ENCODE results near the gene GABRP. TPM values are rescaled to one million over a fixed set of nuclear protein-coding genes. Genes with fewer than 3 reads are reported as not detected.
A peak's percentile ranks its signal among the peaks of the same experiment; 100 is the strongest.
"Not testable (repeated sequence)": the region's sequence is repeated elsewhere in the genome, so short reads cannot be mapped to it uniquely, and the experiment has no call there.

Gene GABRP
- polyA plus RNA-seq, 1 of the 3 experiments (the other 2 are of a cell fraction): 0.03 TPM

DNA sequence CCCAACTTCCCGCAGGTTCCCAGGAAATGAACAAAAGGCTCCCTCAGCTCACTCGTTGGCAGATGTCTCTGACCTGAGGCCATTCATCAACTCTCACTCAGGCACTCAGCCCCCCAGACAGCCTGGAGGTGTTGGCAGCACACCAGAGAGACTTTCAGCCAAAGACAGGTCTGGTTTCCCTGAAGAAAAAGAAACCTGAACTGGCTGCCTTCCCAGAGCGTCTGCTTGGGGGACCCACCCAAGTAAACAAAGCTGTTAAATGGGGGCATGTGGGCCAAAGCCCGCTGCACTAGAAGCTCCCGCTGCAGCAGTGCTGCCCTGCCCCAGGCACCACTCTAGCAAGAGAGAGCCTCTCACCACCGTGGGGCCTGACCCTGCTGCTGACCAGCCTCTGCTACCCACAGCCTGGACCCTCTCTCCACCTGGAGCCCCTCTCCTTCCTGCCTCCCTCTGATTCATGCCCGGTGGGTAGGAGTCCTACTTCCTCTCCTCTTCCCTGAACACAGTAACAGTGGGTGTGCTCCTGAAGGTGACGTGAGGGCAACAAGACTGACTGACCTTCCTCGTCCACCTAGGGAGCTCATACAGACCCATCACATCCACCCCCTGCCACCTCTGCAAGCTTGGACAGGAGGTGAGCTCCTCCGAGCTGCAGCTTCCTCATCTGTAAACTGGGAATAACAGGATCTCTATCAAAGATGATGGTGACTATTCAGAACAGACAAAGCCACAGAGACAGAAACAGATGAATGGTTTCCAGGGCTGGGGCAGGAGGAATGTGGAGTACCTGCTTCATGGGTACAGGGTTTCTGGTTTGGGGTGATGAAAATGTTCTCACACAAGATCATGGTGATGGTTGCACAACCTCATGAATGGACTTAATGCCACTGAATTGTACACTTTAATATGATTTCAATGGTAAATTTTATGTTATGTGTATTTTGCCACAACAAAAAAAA is 31.0 kb upstream of the GABRP start:
- no peaks in the 10 kb centered on the region for H4K20me1 ChIP-seq (ENCODE audit: insufficient read depth)
- no peak overlapping the region for H3K4me2 ChIP-seq
- POLR2A ChIA-PET: no interaction called here
- H3K79me2 ChIP-seq (ENCODE audit: insufficient read depth): no peaks in the 10 kb centered on the region
- H3K4me1 ChIP-seq (ENCODE audit: control insufficient read depth in 1 of 2, insufficient read depth in 2 of 2, low read depth in 1 of 2, low read length in 1 of 2): peaks cover 0 to 52% of the 10 kb centered on the region in 2 experiments; a peak in 1 of 4 replicates
- no peaks in the 10 kb centered on the region for H3K36me3 ChIP-seq (replicated peaks in 1 of 2; ENCODE audit: control insufficient read depth in 1 of 2, insufficient read depth in 2 of 2, low read length in 1 of 2)
- H3K4me3 ChIP-seq (ENCODE audit: low read depth in 2 of 2, low read length in 1 of 2): no peak overlapping the region
- H3K9me2 ChIP-seq: no peaks in the 10 kb centered on the region
- TF ChIP-seq ELF1 (IDR thresholded peaks at IDR 0.05) (no peak), EP300 (IDR thresholded peaks at IDR 0.05; ENCODE audit: borderline replicate concordance in 1 of 2, low read depth in 1 of 2, low read length in 1 of 2) (peak in 1 of 2 experiments; percentile 49; a peak in 2 of 4 replicates), JUND (IDR thresholded peaks at IDR 0.05) (no peak)
- TF ChIP-seq, protein P1, sequence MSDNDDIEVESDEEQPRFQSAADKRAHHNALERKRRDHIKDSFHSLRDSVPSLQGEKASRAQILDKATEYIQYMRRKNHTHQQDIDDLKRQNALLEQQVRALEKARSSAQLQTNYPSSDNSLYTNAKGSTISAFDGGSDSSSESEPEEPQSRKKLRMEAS (IDR thresholded peaks at IDR 0.05; ENCODE audit: low read depth): no peak
- WGBS (ENCODE audit: low lambda C conversion rate): 23% methylated on average over 5 of the region's 10 CpGs
- no peaks in the 10 kb centered on the region for H3K27me3 ChIP-seq (ENCODE audit: insufficient read depth)
- H3K9ac ChIP-seq: no peak overlapping the region
- no peaks in the 10 kb centered on the region for H3F3A ChIP-seq (replicated peaks; ENCODE audit: insufficient read depth)
- DNase-seq: peak; percentile 40
- CTCF ChIA-PET: interaction anchor here (0.6 to 14.2 kb wide), 3 partner anchors 8 to 37 kb away, joined by 3 to 511 read pairs (median 3); partner anchors contain the start of gene GABRP
- H3K9me3 ChIP-seq: no peaks in the 10 kb centered on the region
- peak overlapping the region in 1 of 2 experiments; percentile 91; a peak in 2 of 4 replicates for H3K27ac ChIP-seq (ENCODE audit: low read depth in 2 of 2, low read length in 1 of 2)
- no peak overlapping the region for H2AFZ ChIP-seq (ENCODE audit: low read depth)

DNA sequence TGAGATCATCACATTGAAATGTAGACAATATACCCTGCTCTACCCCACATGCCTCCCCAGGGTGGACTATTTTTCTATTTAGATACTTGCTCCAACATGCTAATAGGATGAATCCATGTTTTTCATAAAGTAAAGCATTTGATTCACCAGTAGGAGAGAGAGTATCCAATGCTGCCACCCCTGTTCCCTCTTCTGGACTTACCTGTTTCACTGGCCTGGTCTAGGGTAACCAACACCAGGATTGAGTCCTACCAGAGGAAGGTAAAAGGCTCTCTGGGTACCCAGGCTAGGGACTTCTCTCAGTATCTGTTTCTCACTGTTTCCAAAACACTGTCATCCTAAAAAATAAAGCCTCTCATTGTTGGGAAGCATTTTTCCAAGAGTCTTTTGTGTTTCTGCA is 30.2 kb upstream of the GABRP start:
- DNase-seq: no peak
- Histone ChIP-seq H3K9me2 (no peaks in the 10 kb centered on the region), H3K27ac (ENCODE audit: low read depth in 2 of 2, low read length in 1 of 2) (no peak overlapping the region; a peak in 1 of 4 replicates), H3K9ac (no peak overlapping the region), H3K27me3 (ENCODE audit: insufficient read depth) (no peaks in the 10 kb centered on the region), H4K20me1 (ENCODE audit: insufficient read depth) (no peaks in the 10 kb centered on the region), H3K9me3 (no peaks in the 10 kb centered on the region), H3F3A (replicated peaks; ENCODE audit: insufficient read depth) (no peaks in the 10 kb centered on the region), H3K36me3 (replicated peaks in 1 of 2; ENCODE audit: control insufficient read depth in 1 of 2, insufficient read depth in 2 of 2, low read length in 1 of 2) (no peaks in the 10 kb centered on the region), H3K4me3 (ENCODE audit: low read depth in 2 of 2, low read length in 1 of 2) (no peak overlapping the region), H3K4me1 (ENCODE audit: control insufficient read depth in 1 of 2, insufficient read depth in 2 of 2, low read depth in 1 of 2, low read length in 1 of 2) (peaks cover 0 to 45% of the 10 kb centered on the region in 2 experiments; a peak in 1 of 4 replicates), H3K79me2 (ENCODE audit: insufficient read depth) (no peaks in the 10 kb centered on the region), H3K4me2 (no peak overlapping the region), H2AFZ (ENCODE audit: low read depth) (no peak overlapping the region)
- ChIA-PET CTCF (interaction anchor here (0.6 to 14.2 kb wide), 3 partner anchors 9 to 36 kb away, joined by 3 to 511 read pairs (median 3); partner anchors contain the start of gene GABRP), POLR2A (no interaction called here)
- TF ChIP-seq, protein P2, sequence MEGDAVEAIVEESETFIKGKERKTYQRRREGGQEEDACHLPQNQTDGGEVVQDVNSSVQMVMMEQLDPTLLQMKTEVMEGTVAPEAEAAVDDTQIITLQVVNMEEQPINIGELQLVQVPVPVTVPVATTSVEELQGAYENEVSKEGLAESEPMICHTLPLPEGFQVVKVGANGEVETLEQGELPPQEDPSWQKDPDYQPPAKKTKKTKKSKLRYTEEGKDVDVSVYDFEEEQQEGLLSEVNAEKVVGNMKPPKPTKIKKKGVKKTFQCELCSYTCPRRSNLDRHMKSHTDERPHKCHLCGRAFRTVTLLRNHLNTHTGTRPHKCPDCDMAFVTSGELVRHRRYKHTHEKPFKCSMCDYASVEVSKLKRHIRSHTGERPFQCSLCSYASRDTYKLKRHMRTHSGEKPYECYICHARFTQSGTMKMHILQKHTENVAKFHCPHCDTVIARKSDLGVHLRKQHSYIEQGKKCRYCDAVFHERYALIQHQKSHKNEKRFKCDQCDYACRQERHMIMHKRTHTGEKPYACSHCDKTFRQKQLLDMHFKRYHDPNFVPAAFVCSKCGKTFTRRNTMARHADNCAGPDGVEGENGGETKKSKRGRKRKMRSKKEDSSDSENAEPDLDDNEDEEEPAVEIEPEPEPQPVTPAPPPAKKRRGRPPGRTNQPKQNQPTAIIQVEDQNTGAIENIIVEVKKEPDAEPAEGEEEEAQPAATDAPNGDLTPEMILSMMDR (IDR thresholded peaks at IDR 0.05): no peak
- TF ChIP-seq ELF1 (IDR thresholded peaks at IDR 0.05) (no peak), FOXM1 (IDR thresholded peaks at IDR 0.05; ENCODE audit: low read depth) (no peak), RXRA (IDR thresholded peaks at IDR 0.05; ENCODE audit: borderline replicate concordance, low read depth) (no peak), JUND (IDR thresholded peaks at IDR 0.05) (no peak)
- TF ChIP-seq, protein P3, sequence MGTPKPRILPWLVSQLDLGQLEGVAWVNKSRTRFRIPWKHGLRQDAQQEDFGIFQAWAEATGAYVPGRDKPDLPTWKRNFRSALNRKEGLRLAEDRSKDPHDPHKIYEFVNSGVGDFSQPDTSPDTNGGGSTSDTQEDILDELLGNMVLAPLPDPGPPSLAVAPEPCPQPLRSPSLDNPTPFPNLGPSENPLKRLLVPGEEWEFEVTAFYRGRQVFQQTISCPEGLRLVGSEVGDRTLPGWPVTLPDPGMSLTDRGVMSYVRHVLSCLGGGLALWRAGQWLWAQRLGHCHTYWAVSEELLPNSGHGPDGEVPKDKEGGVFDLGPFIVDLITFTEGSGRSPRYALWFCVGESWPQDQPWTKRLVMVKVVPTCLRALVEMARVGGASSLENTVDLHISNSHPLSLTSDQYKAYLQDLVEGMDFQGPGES (IDR thresholded peaks at IDR 0.05; ENCODE audit: low read depth, low read length): no peak

DNA sequence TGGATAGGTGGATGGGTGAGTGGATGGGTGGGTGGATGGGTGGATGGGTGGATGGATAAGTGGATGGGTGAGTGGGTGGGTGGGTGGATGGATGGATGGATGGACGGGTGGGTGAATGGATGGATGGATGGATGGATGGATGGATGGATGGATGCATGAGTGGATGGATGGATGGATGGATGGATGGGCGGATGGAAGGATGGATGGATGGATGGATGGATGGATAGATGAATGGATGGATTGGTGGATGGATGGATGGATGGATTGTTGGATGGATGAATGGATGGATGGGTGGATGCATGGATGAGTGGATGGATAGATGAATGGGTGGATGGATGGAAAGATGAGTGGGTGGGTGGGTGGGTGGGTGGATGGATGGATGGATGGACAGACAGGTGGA is 29.0 kb upstream of the GABRP start:
- H3K4me2 ChIP-seq; DNase-seq; H3K79me2 ChIP-seq (ENCODE audit: insufficient read depth); H4K20me1 ChIP-seq (ENCODE audit: insufficient read depth); H3F3A ChIP-seq (replicated peaks; ENCODE audit: insufficient read depth); H2AFZ ChIP-seq (ENCODE audit: low read depth); H3K9me3 ChIP-seq; POLR2A ChIA-PET; H3K27ac ChIP-seq (ENCODE audit: low read depth in 2 of 2, low read length in 1 of 2); H3K27me3 ChIP-seq (ENCODE audit: insufficient read depth); H3K36me3 ChIP-seq (replicated peaks in 1 of 2; ENCODE audit: control insufficient read depth in 1 of 2, insufficient read depth in 2 of 2, low read length in 1 of 2); H3K9ac ChIP-seq; H3K9me2 ChIP-seq; H3K4me3 ChIP-seq (ENCODE audit: low read depth in 2 of 2, low read length in 1 of 2): not testable (repeated sequence)
- WGBS (ENCODE audit: low lambda C conversion rate): 25% methylated on average over 2 of the region's 2 CpGs
- CTCF ChIA-PET: interaction anchor here (3.2 kb wide), 1 partner anchor 10 kb away, joined by 19 read pairs; no protein-coding TSS in a partner anchor
- H3K4me1 ChIP-seq (ENCODE audit: control insufficient read depth in 1 of 2, insufficient read depth in 2 of 2, low read depth in 1 of 2, low read length in 1 of 2): peaks cover 0 to 38% of the 10 kb centered on the region in 2 experiments; a peak in 1 of 4 replicates

Measured in SK-N-SH (cell line).